Sigmoid colon (tissue), 7 donors: ENCODE measurements around the gene SPON1. TPM values are rescaled to one million over a fixed set of nuclear protein-coding genes. Genes with fewer than 3 reads are reported as not detected.
"Not testable (repeated sequence)": the region's sequence is repeated elsewhere in the genome, so short reads cannot be mapped to it uniquely, and the experiment has no call there.

Source experiments
- DNase-seq: peaks from one replicate; pipeline ENCODE4 v3.0.0-alpha.2; 2019
- H3K27ac ChIP-seq, 4 donors: fragments of 200-600 bp; sonication (generic); one replicate each; pipeline ENCODE4 v1.5.1; 2016 to 2019; ENCODE audit warnings: mild to moderate bottlenecking in 1 of 4
- H3K27me3 ChIP-seq, 3 donors: fragments of 200-600 bp; sonication (generic); one replicate each; pipeline ENCODE4 v1.5.1; 2019; ENCODE audit warnings: mild to moderate bottlenecking in 1 of 3
- H3K36me3 ChIP-seq, 4 donors: fragments of 200-600 bp; sonication (generic); one replicate each; pipeline ENCODE4 v1.5.1; 2016 to 2019
- H3K4me1 ChIP-seq, 4 donors: fragments of 200-600 bp; sonication (generic); one replicate each; pipeline ENCODE4 v1.5.1; 2017 to 2019
- H3K4me3 ChIP-seq, 4 donors: fragments of 200-600 bp; sonication (generic); one replicate each; pipeline ENCODE4 v1.5.1; 2017 to 2019; ENCODE audit warnings: mild to moderate bottlenecking in 2 of 4, moderate library complexity in 1 of 4
- H3K9me3 ChIP-seq, 4 donors: fragments of 200-600 bp in 3 of 4; sonication (generic) in 3 of 4; one replicate each; pipeline versions ENCODE4 v1.5.1 to v1.6.1; 2013 to 2019
- CTCF ChIP-seq, 4 experiments: fragments of 450-650 bp in 3 of 4; fragments of 200-600 bp in 1 of 4; IDR thresholded peaks; one replicate each; pipeline ENCODE4 v1.5.1; 2016 to 2019; ENCODE audit warnings: antibody characterized with exemption in 4 of 4, mild to moderate bottlenecking in 3 of 4, moderate library complexity in 2 of 4
- EP300 ChIP-seq, 4 donors: sonication (generic); formaldehyde crosslinking; IDR thresholded peaks; one replicate each; pipeline ENCODE4 v1.6.1; 2017; ENCODE audit warnings: antibody characterized with exemption in 4 of 4
- POLR2A ChIP-seq, 2 donors: fragments of 450-650 bp; IDR thresholded peaks; one replicate each; pipeline ENCODE4 v1.6.1; 2016; ENCODE audit warnings: antibody characterized with exemption in 2 of 2, mild to moderate bottlenecking in 2 of 2, moderate library complexity in 2 of 2
- POLR2AphosphoS5 ChIP-seq, 4 donors: sonication (generic); formaldehyde crosslinking; IDR thresholded peaks; one replicate each; pipeline ENCODE4 v1.6.1; 2017; ENCODE audit warnings: antibody characterized with exemption in 4 of 4
- WGBS, 2 donors: extraction: QIAGEN DNeasy Blood & Tissue Kit; methylation state at CpG; one replicate each; pipeline ENCODE4 v1.1.7; 2013; 5-methylcytosine and 5-hydroxymethylcytosine counted together
- intact Hi-C: fragments of 100-400 bp; cut with DNase I; formaldehyde crosslinking; loops from one replicate; pipeline ENCODE4 v1.15.1; 2023
- polyA plus RNA-seq, 3 donors: library from polyadenylated mRNA; stranded (reverse); fragments of 200-250 nt; gene quantifications; one replicate each; pipeline ENCODE4 v1.2.3, GENCODE V29; 2013
- total RNA-seq, 4 donors: library from RNA; depleted of rRNA; stranded (reverse); fragments of >200 nt; gene quantifications; one replicate each; pipeline ENCODE4 v1.1.0, GENCODE V29; 2016
- donor health status: healthy with polysubstance abuse.
- donor health status: Bipolar disorder and iron deficiency.
- donor health status: healthy.

Gene SPON1
- total and polyA plus RNA-seq, 7 donors = 6.6 to 36.8 (median 12.6) TPM

GRCh38 chr11:13984616-13985450, 22.3 kb downstream of the SPON1 start:
- 80 to 87% methylated on average over 4 of the region's 4 CpGs for WGBS, 2 donors
- intact Hi-C loops = loop anchor here (5.0 kb wide), 1 partner anchor 42 kb away; no protein-coding TSS in a partner anchor
- TF ChIP-seq POLR2AphosphoS5 (IDR thresholded peaks at IDR 0.05) = peak in 1 of 4 donors; percentile 18
- TF ChIP-seq EP300 (IDR thresholded peaks at IDR 0.05) = no peak
- TF ChIP-seq POLR2A (IDR thresholded peaks at IDR 0.05) = no peak
- no peak for TF ChIP-seq CTCF (IDR thresholded peaks at IDR 0.05)

DNA sequence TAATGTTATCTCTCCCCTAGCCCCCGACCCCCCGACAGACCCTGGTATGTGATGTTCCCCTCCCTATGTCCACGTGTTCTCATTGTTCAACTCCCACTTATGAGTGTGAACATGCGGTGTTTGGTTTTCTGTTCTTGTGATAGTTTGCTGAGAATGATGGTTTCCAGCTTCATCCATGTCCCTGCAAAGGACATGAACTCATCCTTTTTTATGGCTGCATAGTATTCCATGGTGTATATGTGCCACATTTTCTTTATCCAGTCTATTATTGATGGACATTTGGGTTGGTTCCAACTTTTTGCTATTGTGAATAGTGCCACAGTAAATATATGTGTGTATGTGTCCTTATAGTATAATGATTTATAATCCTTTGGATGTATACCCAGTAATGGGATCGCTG, 24.2 kb downstream of the SPON1 start:
- H3K9me3 ChIP-seq, H3K4me3 ChIP-seq, intact Hi-C loops, H3K27me3 ChIP-seq, H3K36me3 ChIP-seq, DNase-seq, H3K27ac ChIP-seq: not testable (repeated sequence)
- WGBS, 2 donors = 92 to 95% methylated on average over 5 of the region's 5 CpGs
- H3K4me1 ChIP-seq = peaks cover 0 to 45% (median 33%) of the 10 kb centered on the region in 4 donors

More at GRCh38 chr11:13984616-13985450, 22.3 kb downstream of the SPON1 start:
- Histone ChIP-seq H3K36me3 (no peaks in the 10 kb centered on the region), H3K4me3 (no peak overlapping the region), H3K9me3 (no peaks in the 10 kb centered on the region), H3K27ac (peak overlapping the region in 3 of 4 donors; percentile 70 to 82 (median 76)), H3K4me1 (peaks cover 0 to 43% (median 31%) of the 10 kb centered on the region in 4 donors), H3K27me3 (no peaks in the 10 kb centered on the region)
- DNase-seq = no peak

DNA sequence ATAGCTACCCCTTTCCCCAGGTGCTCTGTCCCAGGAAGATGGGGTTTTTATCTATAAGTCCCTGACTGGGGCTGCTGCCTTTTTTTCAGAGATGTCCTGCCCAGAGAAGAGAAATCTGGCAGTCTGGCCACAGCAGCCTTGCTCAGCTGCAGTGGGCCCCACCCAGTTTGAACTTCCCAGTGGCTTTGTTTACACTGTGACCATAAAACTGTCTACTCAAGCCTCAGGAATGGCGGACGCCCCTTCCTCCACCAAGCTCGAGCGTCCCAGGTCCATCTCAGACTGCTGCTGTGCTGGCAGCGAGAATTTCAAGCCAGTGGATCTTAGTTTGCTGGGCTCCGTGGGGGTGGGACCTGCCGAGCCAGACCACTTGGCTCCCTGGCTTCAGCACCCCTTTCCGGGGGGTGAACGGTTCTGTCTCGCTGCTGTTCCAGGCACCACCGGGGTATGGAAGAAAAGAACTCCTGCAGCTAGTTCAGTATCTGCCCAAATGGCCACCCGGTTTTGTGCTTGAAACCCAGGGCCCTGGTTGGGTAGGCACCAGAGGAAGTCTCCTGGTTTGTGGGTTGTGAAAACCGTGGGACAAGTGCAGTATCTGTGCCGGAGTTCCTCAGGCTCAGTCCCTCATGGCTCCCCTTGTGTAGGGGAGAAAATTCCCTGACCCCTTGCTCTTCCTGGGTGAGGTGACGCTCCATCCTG, 29.8 kb downstream of the SPON1 start:
- intact Hi-C loops, H3K27me3 ChIP-seq, DNase-seq, H3K36me3 ChIP-seq, H3K9me3 ChIP-seq: not testable (repeated sequence)
- Histone ChIP-seq H3K4me1 (peaks cover 0 to 17% (median 12%) of the 10 kb centered on the region in 4 donors), H3K27ac (peak overlapping the region in 2 of 4 donors; percentile 18), H3K4me3 (peak overlapping the region in 2 of 4 donors; percentile 4 to 26)
- 24 to 56% methylated on average over 15 of the region's 15 CpGs for WGBS, 2 donors
- TF ChIP-seq POLR2AphosphoS5 (IDR thresholded peaks at IDR 0.05) = peak in 3 of 4 donors; percentile 15 to 42 (median 24)

GRCh38 chr11:13993096-13993765, 30.7 kb downstream of the SPON1 start:
- Histone ChIP-seq H3K4me3 (no peak overlapping the region), H3K4me1 (peaks cover 0 to 17% (median 12%) of the 10 kb centered on the region in 4 donors), H3K36me3 (no peaks in the 10 kb centered on the region), H3K27me3 (no peaks in the 10 kb centered on the region), H3K9me3 (no peaks in the 10 kb centered on the region), H3K27ac (no peak overlapping the region)
- no peak for TF ChIP-seq POLR2A (IDR thresholded peaks at IDR 0.05)
- no peak for TF ChIP-seq EP300 (IDR thresholded peaks at IDR 0.05)
- TF ChIP-seq CTCF (IDR thresholded peaks at IDR 0.05) = no peak
- no peak for TF ChIP-seq POLR2AphosphoS5 (IDR thresholded peaks at IDR 0.05)
- DNase-seq = no peak
- intact Hi-C loops = no loop called here
- 22 to 78% methylated on average over 7 of the region's 7 CpGs for WGBS, 2 donors

GRCh38 chr11:13997881-13998280, 35.4 kb downstream of the SPON1 start:
- WGBS, 2 donors = 85 to 93% methylated on average over 4 of the region's 4 CpGs
- Histone ChIP-seq H3K4me1 (peaks cover 0 to 4% (median 0%) of the 10 kb centered on the region in 4 donors), H3K9me3 (peaks cover 0 to 5% (median 2%) of the 10 kb centered on the region in 4 donors), H3K27ac (no peak overlapping the region), H3K27me3 (no peaks in the 10 kb centered on the region), H3K36me3 (no peaks in the 10 kb centered on the region), H3K4me3 (no peak overlapping the region)
- no peak for DNase-seq
- intact Hi-C loops = no loop called here
- TF ChIP-seq EP300 (IDR thresholded peaks at IDR 0.05) = no peak
- no peak for TF ChIP-seq POLR2A (IDR thresholded peaks at IDR 0.05)
- TF ChIP-seq POLR2AphosphoS5 (IDR thresholded peaks at IDR 0.05) = no peak
- TF ChIP-seq CTCF (IDR thresholded peaks at IDR 0.05) = no peak
